K562 (cell line): Measurements from ENCODE around the gene SLA2. TPM values are rescaled to one million over a fixed set of nuclear protein-coding genes. Genes with fewer than 3 reads are reported as not detected.

Source experiments
- ATAC-seq: fragments of 200-7000 bp; cut with Tn5 transposase; 3 replicates; pipeline ENCODE4 v1.9.1; 2020; ENCODE audit warnings: moderate library complexity
- BruUV-seq: library from RNA; stranded (reverse); fragments of 400-500 nt; replicated peaks from 2 replicates; lab custom pipeline; 2021; lab: Mats Ljungman, UMichigan
- CTCF ChIA-PET: fragments of 300-600 bp; formaldehyde crosslinking; extraction: SDS; loops from one replicate; lab custom pipeline; 2021; ENCODE audit warnings: low intra/inter-chr PET ratio; lab: Yijun Ruan, JAX
- POLR2A ChIA-PET: fragments of 300-600, 350-650 bp; sonication (Branson Sonifier 250); formaldehyde crosslinking; extraction: SDS; loops from one replicate; lab custom pipeline; 2021; ENCODE audit warnings: antibody characterized with exemption, inconsistent platforms; lab: Yijun Ruan, JAX
- DNase-seq, 4 experiments: peaks; one replicate each; pipeline versions ENCODE4 v3.0.0 to v3.0.0-alpha.2; 2011 to 2018; ENCODE audit warnings: low spot score in 3 of 4, mixed read lengths in 3 of 4; ENCODE audit errors: extremely low read depth in 1 of 4
- FAIRE-seq: peaks from 2 replicates; lab custom pipeline; 2011; peaks lifted over from hg19 to GRCh38; lab: Jason Lieb, UNC
- H2AFZ ChIP-seq: 2 replicates; pipeline ENCODE4 v1.6.0; 2011; ENCODE audit warnings: low read depth, low read length, control low read depth, inconsistent platforms
- H3K27ac ChIP-seq: fragments of 200-600 bp; 3 replicates; pipeline ENCODE4 v1.8.0; 2011; ENCODE audit warnings: low read depth, mild to moderate bottlenecking, control low read depth, inconsistent platforms, low read length, moderate library complexity, mixed read lengths; ENCODE audit errors: extremely low read depth
- H3K27me3 ChIP-seq, 2 experiments: fragments of 300-600 bp in 1 of 2; 2 replicates in 1 of 2; 3 replicates in 1 of 2; pipeline versions ENCODE4 v1.6.0 to v1.8.0; 2011; ENCODE audit warnings: inconsistent platforms in 2 of 2, low read length in 2 of 2, mild to moderate bottlenecking in 1 of 2, mixed read lengths in 1 of 2, moderate library complexity in 1 of 2; ENCODE audit not compliant: control insufficient read depth in 2 of 2, insufficient read depth in 2 of 2
- H3K36me3 ChIP-seq: fragments of 300-600 bp; 3 replicates; pipeline ENCODE4 v1.8.0; 2011; ENCODE audit warnings: mild to moderate bottlenecking, low read length, inconsistent platforms; ENCODE audit not compliant: control insufficient read depth, insufficient read depth
- H3K4me1 ChIP-seq, 2 experiments: fragments of 200-600 bp in 1 of 2; replicated peaks in 1 of 2; 2 replicates in 1 of 2; 3 replicates in 1 of 2; pipeline versions ENCODE4 v1.5.1 to v1.8.0; 2011; ENCODE audit warnings: inconsistent platforms in 2 of 2, low read length in 2 of 2, mild to moderate bottlenecking in 1 of 2, mixed read lengths in 1 of 2, moderate library complexity in 1 of 2; ENCODE audit not compliant: control insufficient read depth in 2 of 2, insufficient read depth in 2 of 2
- H3K4me2 ChIP-seq: 2 replicates; pipeline ENCODE4 v1.6.1; 2011; ENCODE audit warnings: low read length, control low read depth, inconsistent platforms, mixed read lengths; ENCODE audit not compliant: insufficient read depth
- H3K4me3 ChIP-seq: fragments of 200-600 bp; sonication (generic), shearing (Covaris generic); 2 replicates; pipeline ENCODE4 v1.5.1; 2016; ENCODE audit warnings: control low read depth, inconsistent platforms
- H3K79me2 ChIP-seq: fragments of 200-600 bp; 3 replicates; pipeline ENCODE4 v1.8.0; 2011; ENCODE audit warnings: low read length, inconsistent platforms; ENCODE audit not compliant: control insufficient read depth, insufficient read depth
- H3K9ac ChIP-seq, 2 experiments: 2 replicates each; pipeline versions ENCODE4 v1.6.0 to v1.6.1; 2011; ENCODE audit warnings: low read depth in 2 of 2, low read length in 2 of 2, control low read depth in 1 of 2, inconsistent platforms in 1 of 2, mild to moderate bottlenecking in 1 of 2, mixed read lengths in 1 of 2; ENCODE audit not compliant: insufficient read depth in 1 of 2
- H3K9me1 ChIP-seq: one replicate; pipeline ENCODE4 v1.6.0; 2011; ENCODE audit warnings: inconsistent platforms, mild to moderate bottlenecking, low read length, moderate library complexity; ENCODE audit not compliant: control insufficient read depth, insufficient read depth
- H3K9me3 ChIP-seq: replicated peaks from 2 replicates; pipeline ENCODE4 v1.5.1; 2011; ENCODE audit warnings: low read depth, low read length, inconsistent platforms; ENCODE audit not compliant: control insufficient read depth, insufficient read depth
- H4K20me1 ChIP-seq: replicated peaks from 2 replicates; pipeline ENCODE4 v1.6.1; 2011; ENCODE audit warnings: low read length, inconsistent platforms, mixed read lengths; ENCODE audit not compliant: control insufficient read depth, insufficient read depth
- ASH1L ChIP-seq: fragments of 450-650 bp; IDR thresholded peaks from 2 replicates; pipeline ENCODE4 v1.6.1; 2018; ENCODE audit warnings: borderline replicate concordance, mild to moderate bottlenecking, low read depth; ENCODE audit not compliant: partially characterized antibody
- C11orf30 ChIP-seq: fragments of 450-650 bp; IDR thresholded peaks from 2 replicates; pipeline ENCODE4 v1.6.1; 2016; ENCODE audit warnings: low read depth, mild to moderate bottlenecking
- CBX2 ChIP-seq: fragments of 200-600 bp; sonication (generic); IDR thresholded peaks from one replicate; pipeline ENCODE4 v1.6.1; 2012; ENCODE audit warnings: mild to moderate bottlenecking, low read length, inconsistent platforms; ENCODE audit not compliant: insufficient read depth, poor library complexity, severe bottlenecking
- CREB1 ChIP-seq, 2 experiments: sonication (generic) in 1 of 2; formaldehyde crosslinking in 1 of 2; IDR thresholded peaks; 2 replicates each; pipeline versions ENCODE4 v1.6.1 to v1.8.0; 2012 to 2022; ENCODE audit warnings: inconsistent platforms in 1 of 2, mild to moderate bottlenecking in 1 of 2, missing genetic modification reagents in 1 of 2, moderate library complexity in 1 of 2
- ETV6 ChIP-seq, 3 experiments: fragments of 150-350 bp in 1 of 3; sonication (generic) in 1 of 3; formaldehyde crosslinking in 1 of 3; IDR thresholded peaks; 2 replicates each; pipeline versions ENCODE4 v1.6.1 to v1.8.0; 2014 to 2022; ENCODE audit warnings: borderline replicate concordance in 2 of 3, low read depth in 2 of 3, antibody characterized with exemption in 1 of 3, low read length in 1 of 3, mild to moderate bottlenecking in 1 of 3, missing genetic modification reagents in 1 of 3
- HOXB6 ChIP-seq: fragments of 250-450 bp; sonication (Bioruptor Pico); IDR thresholded peaks from 2 replicates; pipeline ENCODE4 v1.5.1; 2022; ENCODE audit warnings: mild to moderate bottlenecking, borderline replicate concordance
- KDM1A ChIP-seq, 2 experiments: fragments of 450-650 bp; IDR thresholded peaks; 2 replicates each; pipeline ENCODE4 v1.6.1; 2016; ENCODE audit warnings: mild to moderate bottlenecking in 2 of 2
- NUFIP1 ChIP-seq: fragments of 450-650 bp; IDR thresholded peaks from 2 replicates; pipeline ENCODE4 v1.6.1; 2018; ENCODE audit not compliant: partially characterized antibody
- PML ChIP-seq: IDR thresholded peaks from 2 replicates; pipeline ENCODE4 v1.6.1; 2012; ENCODE audit warnings: low read length, inconsistent platforms
- RUNX1 ChIP-seq: sonication (generic); IDR thresholded peaks from 2 replicates; pipeline ENCODE4 v1.6.1; 2016; ENCODE audit warnings: antibody characterized with exemption, low read depth
- TAF9B ChIP-seq: fragments of 450-650 bp; IDR thresholded peaks from 2 replicates; pipeline ENCODE4 v1.6.1; 2018; ENCODE audit warnings: mild to moderate bottlenecking; ENCODE audit not compliant: partially characterized antibody
- ZBTB17 ChIP-seq: fragments of 450-650 bp; formaldehyde crosslinking; IDR thresholded peaks from 2 replicates; pipeline ENCODE4 v1.4.0; 2020; ENCODE audit warnings: mild to moderate bottlenecking
- ZC3H8 ChIP-seq: fragments of 450-650 bp; IDR thresholded peaks from 2 replicates; pipeline ENCODE4 v1.6.1; 2017
- ZFX ChIP-seq: sonication (generic); formaldehyde crosslinking; IDR thresholded peaks from 2 replicates; pipeline ENCODE4 v1.8.0; 2022; ENCODE audit warnings: mild to moderate bottlenecking, missing genetic modification reagents, moderate library complexity
- ZNF140 ChIP-seq: fragments of 250-450 bp; sonication (Bioruptor Pico); IDR thresholded peaks from 2 replicates; pipeline ENCODE4 v1.8.0; 2021; ENCODE audit warnings: moderate library complexity, mild to moderate bottlenecking, inconsistent platforms
- ZNF431 ChIP-seq: sonication (generic); formaldehyde crosslinking; IDR thresholded peaks from 2 replicates; pipeline ENCODE4 v1.8.0; 2022; ENCODE audit warnings: mild to moderate bottlenecking, missing genetic modification reagents
- ZNF707 ChIP-seq: fragments of 250-450 bp; sonication (Bioruptor Pico); conservative IDR thresholded peaks from 2 replicates; pipeline ENCODE4 v1.8.0; 2022; ENCODE audit warnings: inconsistent platforms, mild to moderate bottlenecking, moderate library complexity
- WGBS: fragments of 100-300 bp; shearing (Covaris generic); methylation state at CpG from one replicate; pipeline ENCODE4 v1.1.6; 2016; ENCODE audit warnings: low coverage, mixed read lengths; ENCODE audit not compliant: insufficient coverage; ENCODE audit errors: missing lambda C conversion rate; 5-methylcytosine and 5-hydroxymethylcytosine counted together
- in situ Hi-C: fragments of 300-500 bp; cut with MboI; formaldehyde crosslinking; loops from 4 replicates; pipeline ENCODE4 v1.15.0; 2018; ENCODE audit warnings: inconsistent platforms, mixed read lengths
- intact Hi-C: fragments of 100-400 bp; cut with micrococcal nuclease; formaldehyde crosslinking; loops from 2 replicates; pipeline ENCODE4 v1.14.2; 2022
- polyA plus RNA-seq, 8 experiments: library from polyadenylated mRNA; depleted of rRNA in 4 of 8; stranded (reverse) in 5 of 8; unstranded in 3 of 8; fragments of >200 nt; fragmentation: Nextera tagmentation in 2 of 8; fragmentation: Illumina TruSeq in 1 of 8; extraction: Ambion mirVana in 2 of 8; extraction: Trizol in 1 of 8; gene quantifications; 2 replicates each; pipeline versions ENCODE4 v1.2.1 to v1.2.3, GENCODE V29; 2011 to 2014; ENCODE audit warnings: inconsistent platforms in 1 of 8, missing spikeins in 1 of 8
- total RNA-seq, 7 experiments: library from RNA; depleted of rRNA in 6 of 7; stranded (reverse); fragments of >200 nt in 6 of 7; fragmentation: Illumina TruSeq in 2 of 7; extraction: Trizol in 2 of 7; gene quantifications; 2 replicates each; pipeline versions ENCODE4 v1.2.1 to v1.2.3, GENCODE V29; 2011 to 2021; ENCODE audit warnings: low replicate concordance in 1 of 7
- TF ChIP-seq, protein P1 (sequence below): sonication (generic); formaldehyde crosslinking; IDR thresholded peaks from 2 replicates; pipeline ENCODE4 v1.8.0; 2022; ENCODE audit warnings: missing genetic modification reagents, mild to moderate bottlenecking, borderline replicate concordance
- TF ChIP-seq, protein P2 (sequence below): sonication (generic); formaldehyde crosslinking; IDR thresholded peaks from 2 replicates; pipeline ENCODE4 v1.8.0; 2022; ENCODE audit warnings: mild to moderate bottlenecking, missing genetic modification reagents

The SLA2 gene
- total and polyA plus RNA-seq, 9 of the 15 experiments (the other 6 are each of a cell fraction or from before 2014, with no cell fraction given), result 0.07 TPM; not detected in 7

DNA sequence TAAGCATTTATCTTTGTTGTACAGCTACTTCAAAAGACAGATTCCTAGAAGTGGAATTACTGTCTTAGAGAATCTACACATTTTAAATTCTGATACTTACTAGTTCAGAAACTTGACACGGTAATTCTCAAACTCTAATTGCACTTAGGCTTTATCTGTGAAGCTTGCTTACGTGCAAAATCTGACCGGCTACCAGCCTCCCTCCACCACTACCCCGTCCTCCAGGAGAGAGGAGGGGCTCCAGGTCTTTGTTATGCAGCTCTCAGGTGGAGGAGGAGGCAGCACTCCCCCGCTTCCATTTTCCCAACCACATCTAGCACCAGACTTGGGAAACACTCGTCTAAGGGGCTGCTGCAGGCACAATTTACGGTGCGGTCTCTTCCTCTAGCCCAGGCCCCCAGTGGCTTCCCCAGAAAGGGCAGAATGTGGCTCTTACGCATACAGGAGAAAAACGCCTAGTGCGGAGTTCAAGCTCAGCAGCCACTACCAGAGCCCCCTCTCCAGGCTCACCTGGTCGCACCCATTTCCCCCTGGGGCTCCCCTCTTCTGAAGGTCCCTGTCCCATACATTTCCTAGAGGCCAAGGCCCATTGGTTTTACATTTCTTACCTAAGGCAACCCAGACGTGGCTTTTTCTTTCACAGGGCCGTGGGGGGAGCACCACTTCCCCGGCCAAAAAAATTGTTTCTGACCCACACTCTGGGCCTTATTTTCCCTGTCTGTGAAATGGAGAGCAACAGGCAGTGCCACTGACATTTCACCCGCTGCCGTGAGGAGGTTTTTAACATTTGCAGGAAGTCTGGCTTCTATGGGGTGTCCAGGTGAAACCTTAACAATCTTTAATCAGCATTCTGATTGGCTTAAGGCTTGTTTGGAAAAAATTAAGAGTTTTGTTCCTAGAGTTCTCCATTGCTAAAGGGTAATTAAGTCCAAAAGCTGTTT is 74.2 kb downstream of the SLA2 start:
- peaks cover 3% of the 10 kb centered on the region for H3K9me1 ChIP-seq
- BruUV-seq, result no TSS peak
- peaks cover 42 to 50% of the 10 kb centered on the region in 2 experiments for H3K4me1 ChIP-seq
- ChIA-PET CTCF (no interaction called here), POLR2A (interaction anchor here (0.9 to 1.7 kb wide), 5 partner anchors 13 to 202 kb away, joined by 4 to 7 read pairs (median 5); partner anchors contain the start of genes DSN1 and RAB5IF)
- peak; percentile 67 for FAIRE-seq
- DNase-seq, result peak; percentile 66 to 70 (median 68)
- in situ Hi-C loops (no loop called here), intact Hi-C loops (loop anchor here (5.0 kb wide), 1 partner anchor 380 kb away; the partner anchor contains the start of gene SAMHD1)
- H3K4me3 ChIP-seq, result peak overlapping the region; percentile 80
- peak overlapping the region; percentile 94 for H2AFZ ChIP-seq
- H3K79me2 ChIP-seq, result peaks cover 30% of the 10 kb centered on the region
- H3K9me3 ChIP-seq, result no peaks in the 10 kb centered on the region
- peaks cover 9% of the 10 kb centered on the region for H4K20me1 ChIP-seq
- ATAC-seq, result peak; percentile 31
- peak overlapping the region; percentile 81 to 83 for H3K9ac ChIP-seq
- peak overlapping the region; percentile 89 for H3K4me2 ChIP-seq
- 14% methylated on average over 17 of the region's 17 CpGs for WGBS
- no peaks in the 10 kb centered on the region for H3K27me3 ChIP-seq
- H3K36me3 ChIP-seq, result peaks cover 9% of the 10 kb centered on the region; the same call in 2 of the 3 replicates
- peak overlapping the region; percentile 92 for H3K27ac ChIP-seq
- TF ChIP-seq NUFIP1, result no peak
- TF ChIP-seq ZC3H8, result no peak
- no peak for TF ChIP-seq ZNF431 (CRISPR knock-in tag)
- no peak for TF ChIP-seq CREB1 (IDR thresholded peaks at IDR 0.05)
- TF ChIP-seq CREB1 (CRISPR knock-in tag; IDR thresholded peaks at IDR 0.05), result no peak
- TF ChIP-seq CBX2, result no peak
- no peak for TF ChIP-seq ZNF707 (CRISPR knock-in tag)
- TF ChIP-seq PML, result no peak
- TF ChIP-seq ZBTB17, result no peak
- TF ChIP-seq ZFX (CRISPR knock-in tag), result no peak
- no peak for TF ChIP-seq TAF9B
- no peak for TF ChIP-seq ZNF140 (CRISPR knock-in tag)
- TF ChIP-seq ASH1L, result no peak
- no peak for TF ChIP-seq RUNX1
- peak in 1 of 2 experiments; percentile 15; a peak in 1 of 4 replicates for TF ChIP-seq KDM1A (IDR thresholded peaks at IDR 0.05)
- TF ChIP-seq, protein P1, sequence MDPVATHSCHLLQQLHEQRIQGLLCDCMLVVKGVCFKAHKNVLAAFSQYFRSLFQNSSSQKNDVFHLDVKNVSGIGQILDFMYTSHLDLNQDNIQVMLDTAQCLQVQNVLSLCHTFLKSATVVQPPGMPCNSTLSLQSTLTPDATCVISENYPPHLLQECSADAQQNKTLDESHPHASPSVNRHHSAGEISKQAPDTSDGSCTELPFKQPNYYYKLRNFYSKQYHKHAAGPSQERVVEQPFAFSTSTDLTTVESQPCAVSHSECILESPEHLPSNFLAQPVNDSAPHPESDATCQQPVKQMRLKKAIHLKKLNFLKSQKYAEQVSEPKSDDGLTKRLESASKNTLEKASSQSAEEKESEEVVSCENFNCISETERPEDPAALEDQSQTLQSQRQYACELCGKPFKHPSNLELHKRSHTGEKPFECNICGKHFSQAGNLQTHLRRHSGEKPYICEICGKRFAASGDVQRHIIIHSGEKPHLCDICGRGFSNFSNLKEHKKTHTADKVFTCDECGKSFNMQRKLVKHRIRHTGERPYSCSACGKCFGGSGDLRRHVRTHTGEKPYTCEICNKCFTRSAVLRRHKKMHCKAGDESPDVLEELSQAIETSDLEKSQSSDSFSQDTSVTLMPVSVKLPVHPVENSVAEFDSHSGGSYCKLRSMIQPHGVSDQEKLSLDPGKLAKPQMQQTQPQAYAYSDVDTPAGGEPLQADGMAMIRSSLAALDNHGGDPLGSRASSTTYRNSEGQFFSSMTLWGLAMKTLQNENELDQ (CRISPR knock-in tag), result no peak
- TF ChIP-seq, protein P2, sequence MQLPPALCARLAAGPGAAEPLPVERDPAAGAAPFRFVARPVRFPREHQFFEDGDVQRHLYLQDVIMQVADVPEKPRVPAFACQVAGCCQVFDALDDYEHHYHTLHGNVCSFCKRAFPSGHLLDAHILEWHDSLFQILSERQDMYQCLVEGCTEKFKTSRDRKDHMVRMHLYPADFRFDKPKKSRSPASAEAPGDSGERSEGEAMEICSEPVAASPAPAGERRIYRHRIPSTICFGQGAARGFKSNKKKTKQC (CRISPR knock-in tag), result 0 out of 2 replicates have a peak, but pooled peaks have one; percentile 49
- no peak for TF ChIP-seq C11orf30
- no peak for TF ChIP-seq HOXB6
- no peak for TF ChIP-seq ETV6 (IDR thresholded peaks at IDR 0.05; ENCODE audit: borderline replicate concordance in 1 of 2, low read depth in 2 of 2, low read length in 1 of 2)
- no peak for TF ChIP-seq ETV6 (CRISPR knock-in tag; IDR thresholded peaks at IDR 0.05; ENCODE audit: borderline replicate concordance)
